ENCODE data around the gene EFHC1. TPM values are rescaled to one million over a fixed set of nuclear protein-coding genes. Genes with fewer than 3 reads are reported as not detected.

EFHC1 gene
- total RNA-seq, 1 donor from 2014 or later, result 25.6 TPM

DNA sequence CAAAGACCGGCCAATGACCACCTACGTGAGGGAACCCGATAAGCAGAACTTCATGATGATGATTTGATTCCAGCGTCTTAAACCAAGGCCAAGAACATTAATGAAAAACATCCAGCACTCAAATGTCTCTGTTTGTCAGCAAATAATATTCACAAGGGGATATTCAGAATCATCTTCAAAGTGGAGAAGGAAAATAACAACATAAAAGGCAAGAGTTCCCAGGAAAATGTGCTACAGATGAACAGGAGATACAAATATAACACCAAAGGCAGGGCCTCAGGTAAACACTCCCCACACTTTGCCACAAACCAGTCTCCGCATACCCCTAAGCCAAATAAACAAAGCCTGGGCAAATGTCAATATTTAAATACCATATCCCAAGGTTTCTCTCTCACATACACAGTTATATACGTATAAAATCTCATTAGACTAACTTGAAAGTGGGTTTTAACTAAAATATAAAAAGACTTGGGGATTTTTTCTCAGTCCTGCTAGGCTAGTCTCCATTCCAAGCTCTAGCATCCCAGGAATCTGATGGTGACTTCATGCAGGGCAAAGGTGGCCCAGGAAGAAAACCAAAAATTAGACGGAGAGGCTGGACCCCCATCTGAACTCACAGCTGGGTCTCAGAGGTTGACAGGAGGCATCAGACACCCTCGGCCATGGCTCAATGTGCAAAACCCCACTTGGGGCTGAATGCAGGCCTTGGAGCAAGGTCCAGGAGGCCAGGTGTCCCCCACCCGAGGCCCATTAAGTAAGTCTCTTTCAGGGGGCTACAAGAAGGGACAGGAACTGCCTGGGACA is 124.7 kb downstream of the EFHC1 start:
- H3K4me2 ChIP-seq (ENCODE audit: low read length), result peak overlapping the region; percentile 67
- H3K79me2 ChIP-seq (ENCODE audit: insufficient read depth, low read length), result peaks cover 97% of the 10 kb centered on the region
- Mint-ChIP-seq H3K4me3 (ENCODE audit: unreplicated experiment) (peak overlapping the region; percentile 70), H3K27me3 (ENCODE audit: low read depth, unreplicated experiment) (no peaks in the 10 kb centered on the region), H3K36me3 (ENCODE audit: low read depth, unreplicated experiment) (peaks cover 21% of the 10 kb centered on the region), H3K9me3 (ENCODE audit: unreplicated experiment) (peaks cover 5% of the 10 kb centered on the region), H3K27ac (ENCODE audit: unreplicated experiment) (peak overlapping the region; percentile 96), H3K4me1 (ENCODE audit: low read depth, unreplicated experiment) (peaks cover 93% of the 10 kb centered on the region)
- no peak for DNase-seq (ENCODE audit: low read depth)
- peak overlapping the region; percentile 68 for H3K9ac ChIP-seq (ENCODE audit: low read length)
- H3K36me3 ChIP-seq (ENCODE audit: insufficient read depth, low read length), result peaks cover 10% of the 10 kb centered on the region
- H2AFZ ChIP-seq (ENCODE audit: low read depth, low read length), result no peak overlapping the region
- no peaks in the 10 kb centered on the region for H3K27me3 ChIP-seq (ENCODE audit: insufficient read depth, low read length)
- TF ChIP-seq, protein P1, sequence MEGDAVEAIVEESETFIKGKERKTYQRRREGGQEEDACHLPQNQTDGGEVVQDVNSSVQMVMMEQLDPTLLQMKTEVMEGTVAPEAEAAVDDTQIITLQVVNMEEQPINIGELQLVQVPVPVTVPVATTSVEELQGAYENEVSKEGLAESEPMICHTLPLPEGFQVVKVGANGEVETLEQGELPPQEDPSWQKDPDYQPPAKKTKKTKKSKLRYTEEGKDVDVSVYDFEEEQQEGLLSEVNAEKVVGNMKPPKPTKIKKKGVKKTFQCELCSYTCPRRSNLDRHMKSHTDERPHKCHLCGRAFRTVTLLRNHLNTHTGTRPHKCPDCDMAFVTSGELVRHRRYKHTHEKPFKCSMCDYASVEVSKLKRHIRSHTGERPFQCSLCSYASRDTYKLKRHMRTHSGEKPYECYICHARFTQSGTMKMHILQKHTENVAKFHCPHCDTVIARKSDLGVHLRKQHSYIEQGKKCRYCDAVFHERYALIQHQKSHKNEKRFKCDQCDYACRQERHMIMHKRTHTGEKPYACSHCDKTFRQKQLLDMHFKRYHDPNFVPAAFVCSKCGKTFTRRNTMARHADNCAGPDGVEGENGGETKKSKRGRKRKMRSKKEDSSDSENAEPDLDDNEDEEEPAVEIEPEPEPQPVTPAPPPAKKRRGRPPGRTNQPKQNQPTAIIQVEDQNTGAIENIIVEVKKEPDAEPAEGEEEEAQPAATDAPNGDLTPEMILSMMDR (IDR thresholded peaks at IDR 0.05; ENCODE audit: insufficient read depth, low read depth, low read length), result no peak
- TF ChIP-seq EZH2 (IDR thresholded peaks at IDR 0.05; ENCODE audit: insufficient read depth, low read length), result no peak
- H3K9me3 ChIP-seq (ENCODE audit: insufficient read depth, low read depth, low read length), result no peaks in the 10 kb centered on the region
- peaks cover 88% of the 10 kb centered on the region for H3K4me1 ChIP-seq (ENCODE audit: insufficient read depth, low read length)
- peak overlapping the region; percentile 87 for H3K27ac ChIP-seq (ENCODE audit: low read depth, low read length)
- peak overlapping the region; percentile 13 for H3K4me3 ChIP-seq (ENCODE audit: insufficient read depth, low read depth, low read length)
- no peak for FAIRE-seq
- peaks cover 23% of the 10 kb centered on the region for H4K20me1 ChIP-seq (ENCODE audit: insufficient read depth, low read length)

- Histone ChIP-seq H3K9ac (ENCODE audit: low read length) (peak overlapping the region; percentile 68), H3K4me1 (ENCODE audit: insufficient read depth, low read length) (peaks cover 88% of the 10 kb centered on the region), H3K4me3 (ENCODE audit: insufficient read depth, low read depth, low read length) (no peak overlapping the region), H4K20me1 (ENCODE audit: insufficient read depth, low read length) (peaks cover 27% of the 10 kb centered on the region), H3K27me3 (ENCODE audit: insufficient read depth, low read length) (no peaks in the 10 kb centered on the region), H3K36me3 (ENCODE audit: insufficient read depth, low read length) (peaks cover 10% of the 10 kb centered on the region), H3K4me2 (ENCODE audit: low read length) (peak overlapping the region; percentile 67), H3K27ac (ENCODE audit: low read depth, low read length) (peak overlapping the region; percentile 87), H3K79me2 (ENCODE audit: insufficient read depth, low read length) (peaks cover 100% of the 10 kb centered on the region), H2AFZ (ENCODE audit: low read depth, low read length) (no peak overlapping the region), H3K9me3 (ENCODE audit: insufficient read depth, low read depth, low read length) (no peaks in the 10 kb centered on the region)
- Mint-ChIP-seq H3K27me3 (ENCODE audit: low read depth, unreplicated experiment) (no peaks in the 10 kb centered on the region), H3K36me3 (ENCODE audit: low read depth, unreplicated experiment) (peaks cover 26% of the 10 kb centered on the region), H3K27ac (ENCODE audit: unreplicated experiment) (peak overlapping the region; percentile 96), H3K4me3 (ENCODE audit: unreplicated experiment) (peak overlapping the region; percentile 30), H3K9me3 (ENCODE audit: unreplicated experiment) (peaks cover 5% of the 10 kb centered on the region), H3K4me1 (ENCODE audit: low read depth, unreplicated experiment) (peaks cover 92% of the 10 kb centered on the region)
- TF ChIP-seq, protein P1 (IDR thresholded peaks at IDR 0.05; ENCODE audit: insufficient read depth, low read depth, low read length), result no peak
- no peak for TF ChIP-seq EZH2 (IDR thresholded peaks at IDR 0.05; ENCODE audit: insufficient read depth, low read length)
- FAIRE-seq, result no peak
- no peak for DNase-seq (ENCODE audit: low read depth)
Measured at GRCh38 chr6:52545406-52546119, 125.4 kb downstream of the EFHC1 start.

Measured in astrocyte (in vitro differentiated cells and primary cell).